Thyroid gland (tissue), 4 donors: Measurements from ENCODE around the gene PRAME.

Experiments
- CTCF ChIP-seq, 6 experiments: fragments of 200-600 bp in 3 of 6; fragments of 450-650 bp in 3 of 6; sonication (generic) in 3 of 6; IDR thresholded peaks; one replicate each; pipeline ENCODE4 v1.5.1; 2016 to 2019; ENCODE audit warnings: antibody characterized with exemption in 6 of 6, mild to moderate bottlenecking in 2 of 6, inconsistent platforms in 1 of 6, moderate library complexity in 1 of 6
- POLR2A ChIP-seq, 2 donors: fragments of 450-650 bp; IDR thresholded peaks; one replicate each; pipeline ENCODE4 v1.6.1; 2017; ENCODE audit warnings: antibody characterized with exemption in 2 of 2, mild to moderate bottlenecking in 2 of 2, moderate library complexity in 1 of 2

GRCh38 chr22:22558071-22558971 is 744 bp downstream of the PRAME start:
- TF ChIP-seq CTCF (IDR thresholded peaks at IDR 0.05) (no peak), POLR2A (IDR thresholded peaks at IDR 0.05) (no peak)
